Measurements from ENCODE around the gene CHSY1. TPM values are rescaled to one million over a fixed set of nuclear protein-coding genes. Genes with fewer than 3 reads are reported as not detected.

CHSY1 gene
- total RNA-seq, 1 donor from 2014 or later: 46.7 TPM

DNA sequence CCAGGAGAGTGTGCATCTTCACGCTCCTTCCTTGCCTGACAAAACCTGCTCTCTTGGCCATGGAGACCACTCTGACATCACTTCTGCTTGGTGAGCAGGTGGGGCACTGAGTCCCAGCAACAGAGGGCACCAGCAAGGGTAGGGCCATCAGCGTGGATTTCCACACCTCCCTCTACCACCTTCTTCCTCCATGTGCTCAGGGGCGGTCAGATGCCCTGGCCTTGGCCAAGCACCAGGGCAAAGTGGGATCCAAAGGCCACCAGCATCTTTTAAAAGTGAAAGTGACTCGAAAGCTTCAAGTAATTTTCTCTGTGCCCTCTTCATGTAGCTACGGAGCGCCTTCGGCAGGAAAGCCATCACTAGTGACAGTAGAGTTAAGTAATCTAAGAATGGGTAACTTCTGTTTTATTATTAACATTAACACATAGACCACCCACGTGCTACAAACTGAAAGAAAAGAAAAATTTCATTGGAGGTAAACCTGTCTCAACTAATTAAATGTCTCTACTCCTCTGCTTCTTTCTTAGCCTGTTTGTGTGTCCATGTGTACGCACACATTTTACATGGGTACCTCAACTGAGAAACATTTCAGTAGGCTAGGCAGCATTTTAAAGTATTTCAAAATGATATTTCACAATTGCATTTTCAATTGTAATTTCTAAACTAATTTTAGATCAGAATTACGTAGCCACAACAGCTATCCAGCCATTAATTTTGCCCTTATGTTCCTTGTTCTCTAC lies 57.9 kb downstream of the CHSY1 start:
- H3K4me1 Mint-ChIP-seq: peaks cover 60% of the 10 kb centered on the region
- H3K27me3 Mint-ChIP-seq (ENCODE audit: low read depth): no peaks in the 10 kb centered on the region
- H3K9me3 Mint-ChIP-seq: no peaks in the 10 kb centered on the region
- TF ChIP-seq, protein P1, sequence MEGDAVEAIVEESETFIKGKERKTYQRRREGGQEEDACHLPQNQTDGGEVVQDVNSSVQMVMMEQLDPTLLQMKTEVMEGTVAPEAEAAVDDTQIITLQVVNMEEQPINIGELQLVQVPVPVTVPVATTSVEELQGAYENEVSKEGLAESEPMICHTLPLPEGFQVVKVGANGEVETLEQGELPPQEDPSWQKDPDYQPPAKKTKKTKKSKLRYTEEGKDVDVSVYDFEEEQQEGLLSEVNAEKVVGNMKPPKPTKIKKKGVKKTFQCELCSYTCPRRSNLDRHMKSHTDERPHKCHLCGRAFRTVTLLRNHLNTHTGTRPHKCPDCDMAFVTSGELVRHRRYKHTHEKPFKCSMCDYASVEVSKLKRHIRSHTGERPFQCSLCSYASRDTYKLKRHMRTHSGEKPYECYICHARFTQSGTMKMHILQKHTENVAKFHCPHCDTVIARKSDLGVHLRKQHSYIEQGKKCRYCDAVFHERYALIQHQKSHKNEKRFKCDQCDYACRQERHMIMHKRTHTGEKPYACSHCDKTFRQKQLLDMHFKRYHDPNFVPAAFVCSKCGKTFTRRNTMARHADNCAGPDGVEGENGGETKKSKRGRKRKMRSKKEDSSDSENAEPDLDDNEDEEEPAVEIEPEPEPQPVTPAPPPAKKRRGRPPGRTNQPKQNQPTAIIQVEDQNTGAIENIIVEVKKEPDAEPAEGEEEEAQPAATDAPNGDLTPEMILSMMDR (conservative IDR thresholded peaks at IDR 0.05): no peak
- H3K4me3 Mint-ChIP-seq: no peak overlapping the region
- DNase-seq (ENCODE audit: low read depth, low spot score): no peak
- H3K27ac Mint-ChIP-seq (ENCODE audit: unreplicated experiment): no peak overlapping the region
- H3K36me3 Mint-ChIP-seq (ENCODE audit: low read depth): no peaks in the 10 kb centered on the region

DNA sequence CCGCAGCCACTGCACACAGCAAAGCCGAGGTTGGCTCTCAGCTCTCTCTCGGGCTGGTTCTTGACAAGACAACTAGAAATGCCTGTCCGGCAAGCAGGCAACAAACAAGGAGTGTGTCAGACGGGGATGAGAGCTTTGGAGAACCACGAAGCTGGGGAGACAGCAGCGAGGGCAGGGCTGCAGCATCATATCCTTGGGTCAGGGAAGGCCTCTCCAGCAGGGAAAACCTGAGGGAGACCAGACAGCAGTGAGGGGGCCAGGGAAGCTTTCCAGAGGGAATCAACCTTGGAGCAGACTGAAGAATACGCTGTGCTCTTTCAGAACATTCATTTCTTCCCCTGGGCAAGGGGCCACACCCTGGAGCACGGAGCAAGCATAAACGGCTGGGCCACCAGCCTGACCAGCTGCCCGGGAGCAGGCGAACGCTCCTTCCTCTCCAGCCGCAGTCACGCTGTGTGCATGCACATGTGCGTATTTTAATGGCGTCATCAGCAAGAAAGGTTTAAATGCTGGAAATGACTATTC lies 58.7 kb downstream of the CHSY1 start:
- peak overlapping the region; percentile 68 for H3K27ac Mint-ChIP-seq (ENCODE audit: unreplicated experiment)

DNA sequence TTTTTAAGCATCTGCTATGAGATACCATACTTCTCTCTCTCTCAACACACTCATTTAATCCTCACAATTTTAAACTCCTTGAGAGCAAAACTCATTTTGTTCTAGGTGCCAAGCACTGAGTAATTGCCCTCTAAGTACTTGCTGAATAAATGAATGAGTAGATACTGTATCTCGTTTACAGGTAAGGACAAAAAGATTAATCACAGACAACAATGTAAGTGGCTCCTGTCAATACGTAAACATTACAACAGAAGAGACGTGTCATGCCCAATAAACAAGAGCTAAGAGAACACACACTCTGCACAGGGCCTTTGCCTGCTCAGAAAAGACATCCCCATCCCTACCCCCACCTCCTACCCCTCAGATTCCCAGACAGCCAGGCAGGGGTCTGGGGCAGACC lies 59.8 kb downstream of the CHSY1 start:
- H3K27ac Mint-ChIP-seq (ENCODE audit: unreplicated experiment): no peak overlapping the region
- no peaks in the 10 kb centered on the region for H3K9me3 Mint-ChIP-seq
- no peak overlapping the region for H3K4me3 Mint-ChIP-seq
- DNase-seq (ENCODE audit: low read depth, low spot score): no peak
- TF ChIP-seq, protein P1 (conservative IDR thresholded peaks at IDR 0.05): no peak
- no peaks in the 10 kb centered on the region for H3K36me3 Mint-ChIP-seq (ENCODE audit: low read depth)
- H3K4me1 Mint-ChIP-seq: peaks cover 58% of the 10 kb centered on the region
- no peaks in the 10 kb centered on the region for H3K27me3 Mint-ChIP-seq (ENCODE audit: low read depth)

More for the DNA sequence above, 58.7 kb downstream of the CHSY1 start:
- Mint-ChIP-seq H3K9me3 (no peaks in the 10 kb centered on the region), H3K4me1 (peaks cover 56% of the 10 kb centered on the region), H3K4me3 (no peak overlapping the region), H3K27me3 (ENCODE audit: low read depth) (no peaks in the 10 kb centered on the region), H3K36me3 (ENCODE audit: low read depth) (no peaks in the 10 kb centered on the region)
- TF ChIP-seq, protein P1 (conservative IDR thresholded peaks at IDR 0.05): no peak
- DNase-seq (ENCODE audit: low read depth, low spot score): no peak

DNA sequence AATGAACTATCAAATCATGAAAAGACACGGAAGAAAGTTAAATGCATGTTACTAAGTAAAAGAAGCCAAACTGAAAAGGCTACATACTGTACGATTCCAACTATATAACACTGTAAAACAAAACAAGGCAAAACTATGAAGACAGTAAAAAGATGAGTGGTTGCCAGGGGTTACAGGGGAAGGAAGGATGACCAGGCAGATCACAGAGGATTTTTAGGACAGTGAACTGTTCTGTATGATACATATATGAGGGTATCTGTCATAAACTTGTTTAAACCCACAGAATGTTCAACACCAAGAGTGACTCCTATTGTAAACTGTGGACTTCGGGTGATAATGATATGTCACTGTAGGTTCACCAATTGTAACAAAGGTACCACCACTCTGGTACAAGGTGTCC lies 60.6 kb downstream of the CHSY1 start:
- Mint-ChIP-seq H3K4me3 (no peak overlapping the region), H3K27me3 (ENCODE audit: low read depth) (no peaks in the 10 kb centered on the region)

DNA sequence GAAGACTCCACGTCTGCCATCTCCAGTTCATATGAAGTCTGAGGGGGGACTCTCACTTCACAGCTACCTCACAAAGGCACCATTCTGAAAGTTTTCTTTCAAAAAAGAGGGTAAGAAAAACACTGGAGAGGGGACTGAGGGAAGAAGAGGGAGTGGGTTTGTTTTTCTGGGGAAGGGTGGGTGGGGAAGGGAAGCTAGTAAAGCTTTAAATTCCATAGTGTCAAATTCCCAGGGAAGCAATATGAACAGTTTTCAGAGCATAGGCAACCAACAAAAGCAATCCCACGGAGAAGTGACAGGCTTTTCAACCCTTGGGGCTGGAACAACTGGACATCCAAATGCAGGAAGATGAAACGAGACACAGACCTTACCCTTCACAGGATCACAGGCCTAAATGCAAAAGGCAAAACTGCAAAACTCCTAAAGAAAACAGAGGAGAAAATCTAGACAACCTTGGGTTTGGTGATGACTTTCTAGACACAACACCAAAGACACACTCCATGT lies 61.7 kb downstream of the CHSY1 start:
- TF ChIP-seq, protein P1 (conservative IDR thresholded peaks at IDR 0.05): no peak
- Mint-ChIP-seq H3K4me1 (peaks cover 58% of the 10 kb centered on the region), H3K4me3 (no peak overlapping the region), H3K9me3 (no peaks in the 10 kb centered on the region), H3K27ac (ENCODE audit: unreplicated experiment) (no peak overlapping the region), H3K27me3 (ENCODE audit: low read depth) (no peaks in the 10 kb centered on the region), H3K36me3 (ENCODE audit: low read depth) (no peaks in the 10 kb centered on the region)
- DNase-seq (ENCODE audit: low read depth, low spot score): no peak

More for the DNA sequence above, 60.6 kb downstream of the CHSY1 start:
- DNase-seq (ENCODE audit: low read depth, low spot score): no peak
- no peak overlapping the region for H3K27ac Mint-ChIP-seq (ENCODE audit: unreplicated experiment)
- TF ChIP-seq, protein P1 (conservative IDR thresholded peaks at IDR 0.05): no peak
- no peaks in the 10 kb centered on the region for H3K36me3 Mint-ChIP-seq (ENCODE audit: low read depth)
- H3K9me3 Mint-ChIP-seq: no peaks in the 10 kb centered on the region
- peaks cover 58% of the 10 kb centered on the region for H3K4me1 Mint-ChIP-seq
